ENCODE results near the gene HHIP.

GRCh38 chr4:144740316-144740715 is 94.4 kb downstream of the HHIP start:
- TF ChIP-seq CTCF (IDR thresholded peaks at IDR 0.05) (no peak), POLR2A (IDR thresholded peaks at IDR 0.05) (no peak)
